Peyer's patch (tissue), 4 donors: ENCODE data around the gene COBL. TPM values are rescaled to one million over a fixed set of nuclear protein-coding genes. Genes with fewer than 3 reads are reported as not detected.

Source experiments
- DNase-seq, 3 donors: peaks; one replicate each; pipeline ENCODE4 v3.0.0-alpha.2; 2017 to 2019
- H3K27ac ChIP-seq, 4 donors: fragments of 200-600 bp; sonication (generic); one replicate each; pipeline ENCODE4 v1.5.1; 2016 to 2019
- H3K27me3 ChIP-seq, 2 donors: fragments of 200-600 bp; sonication (generic); one replicate each; pipeline ENCODE4 v1.5.1; 2019
- H3K36me3 ChIP-seq, 3 donors: fragments of 200-600 bp; sonication (generic); one replicate each; pipeline ENCODE4 v1.5.1; 2016 to 2019
- H3K4me1 ChIP-seq, 4 donors: fragments of 200-600 bp; sonication (generic); one replicate each; pipeline ENCODE4 v1.5.1; 2016 to 2019
- H3K4me3 ChIP-seq, 4 donors: fragments of 200-600 bp; sonication (generic); 1 replicate in 3 of 4; 2 replicates in 1 of 4; pipeline ENCODE4 v1.5.1; 2016 to 2019; ENCODE audit warnings: mild to moderate bottlenecking in 1 of 4
- H3K9me3 ChIP-seq, 4 donors: fragments of 200-600 bp; sonication (generic); one replicate each; pipeline ENCODE4 v1.5.1; 2016 to 2019; ENCODE audit warnings: mild to moderate bottlenecking in 1 of 4
- CTCF ChIP-seq, 6 experiments: fragments of 450-650 bp in 4 of 6; fragments of 200-600 bp in 2 of 6; sonication (generic) in 1 of 6; IDR thresholded peaks; one replicate each; pipeline ENCODE4 v1.5.1; 2017 to 2019; ENCODE audit warnings: antibody characterized with exemption in 6 of 6, mild to moderate bottlenecking in 3 of 6, moderate library complexity in 1 of 6
- POLR2A ChIP-seq, 2 donors: fragments of 450-650 bp; IDR thresholded peaks; one replicate each; pipeline ENCODE4 v1.5.1; 2017; ENCODE audit warnings: antibody characterized with exemption in 2 of 2, mild to moderate bottlenecking in 2 of 2, moderate library complexity in 2 of 2
- total RNA-seq, 4 donors: library from RNA; depleted of rRNA; stranded (reverse); fragments of >200 nt; gene quantifications; one replicate each; pipeline ENCODE4 v1.1.0, GENCODE V29; 2016

Gene COBL
- total RNA-seq, 4 donors from 2014 or later: 25.6 to 129 (median 116) TPM

GRCh38 chr7:51135576-51135975 is 181.0 kb downstream of the COBL start:
- H3K9me3 ChIP-seq: no peaks in the 10 kb centered on the region

DNA sequence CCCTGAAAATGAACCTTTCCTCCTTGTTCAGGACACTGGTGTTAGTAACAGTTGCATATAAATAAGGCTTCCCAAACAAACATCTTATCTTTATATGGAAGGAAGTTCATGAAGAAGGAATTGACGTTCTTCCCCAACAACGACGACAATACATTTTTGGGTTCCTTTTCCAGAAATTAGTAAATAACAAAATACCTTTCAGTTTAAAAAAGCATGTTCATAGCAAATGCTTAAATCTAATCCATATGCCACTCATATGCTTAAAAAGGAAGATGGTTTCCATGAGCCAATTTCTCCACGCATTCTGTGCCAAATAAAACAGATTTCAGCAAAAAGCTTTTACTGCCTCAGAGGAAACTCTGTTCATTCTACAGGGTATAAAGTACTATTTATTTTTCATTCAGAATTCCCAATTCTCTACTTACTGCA is 182.6 kb downstream of the COBL start:
- DNase-seq: no peak
- Histone ChIP-seq H3K9me3 (no peaks in the 10 kb centered on the region), H3K4me1 (no peaks in the 10 kb centered on the region), H3K27ac (no peak overlapping the region), H3K36me3 (peaks cover 0 to 29% (median 0%) of the 10 kb centered on the region in 3 donors), H3K4me3 (no peak overlapping the region), H3K27me3 (no peaks in the 10 kb centered on the region)
- TF ChIP-seq CTCF (IDR thresholded peaks at IDR 0.05) (no peak), POLR2A (IDR thresholded peaks at IDR 0.05) (no peak)

More at GRCh38 chr7:51135576-51135975, 181.0 kb downstream of the COBL start:
- Histone ChIP-seq H3K27me3 (no peaks in the 10 kb centered on the region), H3K36me3 (peaks cover 0 to 29% (median 0%) of the 10 kb centered on the region in 3 donors), H3K4me3 (no peak overlapping the region), H3K4me1 (no peaks in the 10 kb centered on the region), H3K27ac (no peak overlapping the region)
- no peak for TF ChIP-seq CTCF (IDR thresholded peaks at IDR 0.05)
- DNase-seq: no peak

DNA sequence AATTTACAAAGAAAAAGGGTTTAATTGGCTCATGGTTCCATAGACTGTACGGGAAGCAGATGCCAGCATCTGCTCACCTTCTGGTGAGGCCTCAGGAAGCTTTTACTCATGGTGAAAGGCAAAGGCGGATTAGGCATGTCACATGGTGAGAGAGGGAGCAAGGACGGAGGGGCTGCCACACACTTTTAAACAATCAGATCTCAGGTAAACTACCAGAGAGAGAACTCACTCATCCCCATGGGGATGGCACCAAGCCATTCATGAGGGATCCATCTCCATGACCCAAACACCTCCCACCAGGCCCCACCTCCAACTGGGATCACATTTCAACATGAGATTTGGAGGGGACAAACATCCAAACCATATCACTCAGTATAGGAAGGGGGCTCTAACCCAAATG is 183.9 kb downstream of the COBL start:
- TF ChIP-seq CTCF (IDR thresholded peaks at IDR 0.05): no peak
- TF ChIP-seq POLR2A (IDR thresholded peaks at IDR 0.05): no peak
- Histone ChIP-seq H3K4me3 (no peak overlapping the region), H3K36me3 (peaks cover 0 to 29% (median 0%) of the 10 kb centered on the region in 3 donors), H3K27me3 (no peaks in the 10 kb centered on the region), H3K9me3 (no peaks in the 10 kb centered on the region), H3K27ac (no peak overlapping the region), H3K4me1 (no peaks in the 10 kb centered on the region)
- no peak for DNase-seq

DNA sequence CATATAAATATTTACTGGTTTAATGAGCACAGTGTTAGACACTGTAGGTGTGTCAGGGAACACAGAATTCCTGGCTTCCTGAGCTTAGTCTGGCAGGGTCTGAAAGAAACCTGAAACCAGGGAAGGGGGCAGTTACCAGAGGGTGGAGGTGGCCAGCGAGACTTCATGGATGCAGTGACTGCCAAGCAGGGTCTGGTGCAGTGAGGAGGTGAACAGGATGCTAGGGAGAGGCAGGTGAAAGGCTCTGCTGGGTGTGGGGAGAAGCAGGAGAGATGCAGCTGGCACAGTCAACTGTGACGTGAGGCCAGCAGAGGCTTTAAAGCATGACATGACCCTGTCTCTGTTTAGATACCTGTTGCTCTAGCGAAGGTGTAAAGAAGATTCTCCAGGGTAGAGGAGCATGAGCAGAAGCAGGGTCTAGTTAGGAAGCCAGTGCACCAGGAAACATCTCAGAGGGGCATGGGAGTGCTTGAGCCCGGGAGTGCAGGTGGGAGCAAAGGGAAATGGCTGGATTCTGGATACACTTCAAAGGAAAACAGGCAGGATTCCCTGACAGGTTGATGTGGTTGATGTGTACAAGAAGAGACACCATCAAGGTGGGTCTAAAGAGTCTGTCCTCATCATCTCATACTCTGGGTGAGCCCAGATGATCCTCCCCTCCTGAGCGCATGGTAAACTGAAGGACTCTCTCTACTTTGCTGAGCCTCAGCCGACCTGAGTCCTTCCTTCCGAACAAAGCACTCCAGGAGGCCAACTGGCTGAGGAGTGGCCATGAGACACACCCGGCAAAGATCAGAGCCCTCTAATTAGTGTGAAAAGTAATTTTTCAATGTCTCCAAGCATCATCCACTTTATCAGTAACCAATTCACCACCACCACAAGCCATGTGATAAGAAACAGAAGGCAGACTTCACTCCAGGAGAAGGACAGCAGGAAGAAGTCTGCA is 186.8 kb downstream of the COBL start:
- Histone ChIP-seq H3K4me1 (no peaks in the 10 kb centered on the region), H3K27me3 (no peaks in the 10 kb centered on the region), H3K9me3 (no peaks in the 10 kb centered on the region), H3K4me3 (no peak overlapping the region), H3K27ac (no peak overlapping the region), H3K36me3 (peaks cover 0 to 14% (median 0%) of the 10 kb centered on the region in 3 donors)
- no peak for TF ChIP-seq POLR2A (IDR thresholded peaks at IDR 0.05)
- TF ChIP-seq CTCF (IDR thresholded peaks at IDR 0.05): no peak
- no peak for DNase-seq

DNA sequence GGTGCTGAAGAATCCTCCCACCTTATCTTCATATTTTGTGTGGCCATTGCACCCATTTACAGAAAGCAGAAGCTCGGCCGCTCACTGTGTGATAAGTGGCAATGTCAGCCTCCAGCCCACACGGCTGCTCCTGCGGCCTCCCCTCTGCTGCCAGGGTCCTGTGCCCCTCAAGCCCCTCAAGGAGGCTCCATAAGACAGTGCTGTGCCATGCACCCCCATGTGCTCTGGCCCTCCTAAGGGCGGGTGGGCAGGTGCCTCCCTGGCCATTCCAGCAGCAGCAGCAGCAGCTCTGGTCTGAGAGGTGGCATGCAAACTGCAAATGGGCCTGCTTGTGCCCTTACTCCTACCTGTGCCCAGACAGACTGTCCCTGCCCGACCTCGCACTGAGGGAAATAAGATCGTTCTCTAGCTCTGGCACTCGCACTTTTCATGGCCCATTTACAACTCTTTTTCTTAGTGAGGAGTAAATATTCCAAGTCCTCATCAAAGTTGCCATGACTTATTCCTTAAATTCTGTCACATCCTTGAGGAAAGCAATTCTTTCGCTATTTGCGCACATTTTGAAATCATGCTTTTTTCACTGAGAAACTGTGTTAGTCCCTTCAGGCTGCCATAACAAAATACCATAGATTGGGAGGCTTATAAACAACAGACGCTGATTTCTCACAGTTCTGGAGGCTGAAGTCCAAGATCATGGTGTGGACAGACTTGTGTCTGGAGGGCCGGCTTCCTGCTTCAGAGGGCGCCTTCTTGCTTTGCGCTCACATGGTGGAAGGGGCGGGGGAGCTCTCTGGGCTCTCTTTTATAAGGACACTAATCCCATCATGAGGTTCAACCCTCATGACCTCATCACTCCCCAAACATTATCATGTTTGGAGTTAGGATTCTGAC is 187.8 kb downstream of the COBL start:
- Histone ChIP-seq H3K27me3 (no peaks in the 10 kb centered on the region), H3K36me3 (peaks cover 0 to 6% (median 0%) of the 10 kb centered on the region in 3 donors)
- TF ChIP-seq POLR2A (IDR thresholded peaks at IDR 0.05) (no peak), CTCF (IDR thresholded peaks at IDR 0.05) (no peak)

More for the DNA sequence above, 187.8 kb downstream of the COBL start:
- H3K4me3 ChIP-seq: no peak overlapping the region
- H3K4me1 ChIP-seq: no peaks in the 10 kb centered on the region
- H3K9me3 ChIP-seq: no peaks in the 10 kb centered on the region
- no peak for DNase-seq
- no peak overlapping the region for H3K27ac ChIP-seq
